Gastrocnemius medialis (tissue), 4 donors: ENCODE data around the gene ARHGAP15. TPM values are rescaled to one million over a fixed set of nuclear protein-coding genes. Genes with fewer than 3 reads are reported as not detected.

Source experiments
- ATAC-seq, 2 donors: fragments of 150-250 bp; one replicate each; pipeline ENCODE4 v1.9.1; 2016
- DNase-seq, 2 donors: peaks; one replicate each; pipeline ENCODE4 v3.0.0-alpha.2; 2019
- H3K27ac ChIP-seq, 4 donors: fragments of 200-600 bp; sonication (generic); 1 replicate in 1 of 4; 2 replicates in 3 of 4; pipeline ENCODE4 v1.5.1; 2016 to 2018; ENCODE audit warnings: mild to moderate bottlenecking in 2 of 4, moderate library complexity in 1 of 4
- H3K27me3 ChIP-seq, 3 donors: fragments of 200-600 bp; sonication (generic) in 2 of 3; 1 replicate in 1 of 3; 2 replicates in 2 of 3; pipeline versions ENCODE4 v1.5.1 to v1.6.0; 2016 to 2019; ENCODE audit warnings: mild to moderate bottlenecking in 1 of 3, moderate library complexity in 1 of 3
- H3K36me3 ChIP-seq, 2 donors: fragments of 200-600 bp; sonication (generic) in 1 of 2; one replicate each; pipeline ENCODE4 v1.5.1; 2017 to 2018
- H3K4me1 ChIP-seq, 2 donors: fragments of 200-600 bp; sonication (generic) in 1 of 2; one replicate each; pipeline ENCODE4 v1.5.1; 2016 to 2017; ENCODE audit warnings: mild to moderate bottlenecking in 2 of 2
- H3K4me3 ChIP-seq, 4 donors: fragments of 200-600 bp; sonication (generic) in 3 of 4; 1 replicate in 1 of 4; 2 replicates in 3 of 4; pipeline ENCODE4 v1.5.1; 2016 to 2019; ENCODE audit warnings: mild to moderate bottlenecking in 2 of 4
- H3K9me3 ChIP-seq, 3 donors: fragments of 200-600 bp; sonication (generic) in 2 of 3; 1 replicate in 1 of 3; 2 replicates in 2 of 3; pipeline ENCODE4 v1.5.1; 2016 to 2019
- POLR2A ChIP-seq, 2 donors: fragments of 450-650 bp; IDR thresholded peaks; one replicate each; pipeline ENCODE4 v1.6.1; 2017; ENCODE audit warnings: antibody characterized with exemption in 2 of 2, mild to moderate bottlenecking in 2 of 2, moderate library complexity in 2 of 2
- in situ Hi-C, 4 donors: fragments of 200-750 bp; cut with MboI; loops; one replicate each; pipeline versions ENCODE4 v1.15.0 to v1.8.0; 2017; ENCODE audit warnings: low sequenced_read_pairs in 4 of 4
- intact Hi-C: fragments of 100-400 bp; cut with DNase I; formaldehyde crosslinking; loops from one replicate; pipeline ENCODE4 v1.15.1; 2023; ENCODE audit warnings: low total_unique reads
- total RNA-seq, 4 donors: library from RNA; depleted of rRNA; stranded (reverse); fragments of >200 nt; gene quantifications; one replicate each; pipeline versions ENCODE4 v1.1.0 to v1.2.3, GENCODE V29; 2016
- TF ChIP-seq, protein P1 (sequence below), 5 experiments: fragments of 450-650 bp in 3 of 5; fragments of 200-600 bp in 2 of 5; sonication (generic) in 2 of 5; IDR thresholded peaks in 4 of 5; conservative IDR thresholded peaks in 1 of 5; 1 replicate in 4 of 5; 2 replicates in 1 of 5; pipeline ENCODE4 v1.5.1; 2016 to 2019; ENCODE audit warnings: antibody characterized with exemption in 5 of 5, mild to moderate bottlenecking in 3 of 5, moderate library complexity in 3 of 5

Gene ARHGAP15
- total RNA-seq, 4 donors from 2014 or later, result 1.2 to 3.2 (median 1.3) TPM; not detected in 1

DNA sequence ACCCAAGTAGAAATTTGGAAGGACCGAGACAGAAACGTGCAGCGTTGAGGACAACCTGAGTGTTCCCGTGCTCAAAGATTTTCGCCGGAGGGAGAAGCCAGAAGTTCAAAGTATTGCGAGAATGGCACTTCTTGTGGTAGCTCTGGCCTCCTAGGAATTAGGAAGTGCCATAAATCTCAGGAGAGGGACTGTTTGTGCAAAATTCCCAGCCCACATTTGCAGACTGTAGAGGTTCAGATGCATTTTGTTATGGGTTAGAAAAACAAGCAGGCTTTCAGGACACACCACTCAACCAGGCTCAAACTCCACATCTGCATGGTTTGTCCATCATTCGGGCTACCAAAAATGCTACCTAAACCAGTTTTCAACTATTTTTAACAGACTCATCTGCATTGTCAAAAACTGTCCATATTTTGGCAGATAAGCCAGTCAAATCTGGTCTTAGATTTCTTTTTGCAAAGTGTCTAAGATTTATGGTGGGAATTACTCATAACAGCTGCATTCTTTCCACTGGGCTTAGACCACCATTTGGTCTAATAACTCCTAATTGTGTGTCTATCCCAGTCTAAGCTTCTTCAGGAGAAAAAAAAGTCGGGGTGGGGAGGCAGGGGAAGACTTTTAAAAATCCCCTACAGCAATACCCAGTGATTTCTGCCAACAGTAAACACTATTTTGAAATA is 422.9 kb downstream of the ARHGAP15 start:
- ATAC-seq (no peak), DNase-seq (no peak)
- H3K36me3 ChIP-seq, result no peaks in the 10 kb centered on the region
- no peaks in the 10 kb centered on the region for H3K27me3 ChIP-seq
- H3K4me3 ChIP-seq, result no peak overlapping the region
- TF ChIP-seq, protein P1, sequence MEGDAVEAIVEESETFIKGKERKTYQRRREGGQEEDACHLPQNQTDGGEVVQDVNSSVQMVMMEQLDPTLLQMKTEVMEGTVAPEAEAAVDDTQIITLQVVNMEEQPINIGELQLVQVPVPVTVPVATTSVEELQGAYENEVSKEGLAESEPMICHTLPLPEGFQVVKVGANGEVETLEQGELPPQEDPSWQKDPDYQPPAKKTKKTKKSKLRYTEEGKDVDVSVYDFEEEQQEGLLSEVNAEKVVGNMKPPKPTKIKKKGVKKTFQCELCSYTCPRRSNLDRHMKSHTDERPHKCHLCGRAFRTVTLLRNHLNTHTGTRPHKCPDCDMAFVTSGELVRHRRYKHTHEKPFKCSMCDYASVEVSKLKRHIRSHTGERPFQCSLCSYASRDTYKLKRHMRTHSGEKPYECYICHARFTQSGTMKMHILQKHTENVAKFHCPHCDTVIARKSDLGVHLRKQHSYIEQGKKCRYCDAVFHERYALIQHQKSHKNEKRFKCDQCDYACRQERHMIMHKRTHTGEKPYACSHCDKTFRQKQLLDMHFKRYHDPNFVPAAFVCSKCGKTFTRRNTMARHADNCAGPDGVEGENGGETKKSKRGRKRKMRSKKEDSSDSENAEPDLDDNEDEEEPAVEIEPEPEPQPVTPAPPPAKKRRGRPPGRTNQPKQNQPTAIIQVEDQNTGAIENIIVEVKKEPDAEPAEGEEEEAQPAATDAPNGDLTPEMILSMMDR (IDR thresholded peaks at IDR 0.05 in 4 of 5, conservative IDR thresholded peaks at IDR 0.05 in 1 of 5), result no peak
- no peak for TF ChIP-seq POLR2A (IDR thresholded peaks at IDR 0.05)
- H3K27ac ChIP-seq, result no peak overlapping the region
- peaks cover 0 to 6% of the 10 kb centered on the region in 2 donors for H3K4me1 ChIP-seq
- intact Hi-C loops, result no loop called here
- in situ Hi-C loops, result no loop called here
- no peaks in the 10 kb centered on the region for H3K9me3 ChIP-seq

DNA sequence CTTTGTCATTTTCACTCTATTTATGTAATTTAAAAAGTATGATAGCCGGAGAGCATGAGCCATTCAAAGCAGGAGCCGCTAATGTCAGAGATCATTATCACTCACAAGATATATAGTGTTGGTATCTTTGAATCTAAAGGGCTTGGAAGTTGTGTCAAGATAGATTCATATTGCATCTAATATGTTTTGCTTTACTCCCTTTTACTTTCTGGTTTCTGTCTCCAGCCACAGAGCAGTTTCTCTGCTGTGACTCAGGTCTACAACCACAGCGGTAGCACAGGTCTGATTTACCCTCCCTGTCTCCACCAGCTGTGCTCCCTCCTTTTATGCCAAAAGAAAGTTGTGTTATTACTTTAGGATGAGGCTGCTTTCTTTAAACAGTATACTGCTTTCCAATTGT is 424.0 kb downstream of the ARHGAP15 start:
- TF ChIP-seq, protein P1 (IDR thresholded peaks at IDR 0.05 in 4 of 5, conservative IDR thresholded peaks at IDR 0.05 in 1 of 5), result no peak
- no peaks in the 10 kb centered on the region for H3K27me3 ChIP-seq
- DNase-seq (no peak), ATAC-seq (no peak)
- H3K9me3 ChIP-seq, result no peaks in the 10 kb centered on the region
- H3K4me3 ChIP-seq, result no peak overlapping the region
- in situ Hi-C loops (no loop called here), intact Hi-C loops (no loop called here)
- peaks cover 0 to 6% of the 10 kb centered on the region in 2 donors for H3K4me1 ChIP-seq
- H3K36me3 ChIP-seq, result no peaks in the 10 kb centered on the region
- H3K27ac ChIP-seq, result no peak overlapping the region

DNA sequence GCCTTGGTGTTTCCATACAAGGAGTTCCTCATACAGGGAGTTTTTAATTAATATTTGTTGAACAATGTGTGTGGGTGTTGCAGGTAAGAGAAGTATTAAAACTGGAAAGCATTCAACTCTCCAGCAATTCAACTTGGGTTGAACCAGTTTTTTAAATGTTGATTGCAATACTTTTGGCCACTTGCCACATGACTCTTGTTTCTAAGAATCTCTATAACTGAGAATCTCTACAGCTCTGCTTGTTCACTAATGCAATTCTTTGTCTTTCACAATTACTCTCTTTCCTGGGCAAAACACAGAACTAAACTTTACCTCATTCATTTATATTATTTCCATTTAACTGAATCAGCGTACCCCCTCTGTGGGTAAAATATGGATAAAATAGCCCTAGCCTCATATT is 429.4 kb downstream of the ARHGAP15 start:
- intact Hi-C loops, result no loop called here
- Histone ChIP-seq H3K27ac (no peak overlapping the region), H3K36me3 (no peaks in the 10 kb centered on the region), H3K9me3 (no peaks in the 10 kb centered on the region), H3K27me3 (no peaks in the 10 kb centered on the region), H3K4me3 (no peak overlapping the region), H3K4me1 (no peaks in the 10 kb centered on the region)
- in situ Hi-C loops, result no loop called here
- no peak for DNase-seq
- TF ChIP-seq POLR2A (IDR thresholded peaks at IDR 0.05), result no peak
- TF ChIP-seq, protein P1 (IDR thresholded peaks at IDR 0.05 in 4 of 5, conservative IDR thresholded peaks at IDR 0.05 in 1 of 5), result no peak
- ATAC-seq, result no peak

DNA sequence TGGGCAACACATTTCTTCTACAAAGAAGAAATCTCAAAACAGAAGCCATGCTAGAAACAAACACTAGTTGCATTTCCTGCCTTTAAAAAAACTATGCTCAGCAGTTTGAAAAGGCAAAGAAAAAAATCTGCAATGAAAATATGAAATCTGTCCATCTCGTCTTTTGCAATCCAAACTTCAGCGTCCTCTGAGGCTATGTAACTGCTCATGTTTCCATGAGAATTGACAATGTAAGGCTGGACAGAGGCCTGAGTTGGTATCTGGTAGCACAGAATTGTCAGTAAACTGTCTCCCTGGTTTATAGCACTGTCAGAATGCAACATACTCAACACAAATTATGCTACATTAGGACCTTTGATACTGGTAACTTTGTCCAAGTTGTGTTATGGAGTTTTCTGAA is 429.9 kb downstream of the ARHGAP15 start:
- H3K27ac ChIP-seq, result no peak overlapping the region
- H3K36me3 ChIP-seq, result no peaks in the 10 kb centered on the region
- intact Hi-C loops, result no loop called here
- no peak for ATAC-seq
- no peaks in the 10 kb centered on the region for H3K27me3 ChIP-seq
- no peak for DNase-seq
- no peaks in the 10 kb centered on the region for H3K4me1 ChIP-seq
- H3K4me3 ChIP-seq, result no peak overlapping the region
- TF ChIP-seq, protein P1 (IDR thresholded peaks at IDR 0.05 in 4 of 5, conservative IDR thresholded peaks at IDR 0.05 in 1 of 5), result no peak
- TF ChIP-seq POLR2A (IDR thresholded peaks at IDR 0.05), result no peak
- in situ Hi-C loops, result no loop called here
- H3K9me3 ChIP-seq, result no peaks in the 10 kb centered on the region

DNA sequence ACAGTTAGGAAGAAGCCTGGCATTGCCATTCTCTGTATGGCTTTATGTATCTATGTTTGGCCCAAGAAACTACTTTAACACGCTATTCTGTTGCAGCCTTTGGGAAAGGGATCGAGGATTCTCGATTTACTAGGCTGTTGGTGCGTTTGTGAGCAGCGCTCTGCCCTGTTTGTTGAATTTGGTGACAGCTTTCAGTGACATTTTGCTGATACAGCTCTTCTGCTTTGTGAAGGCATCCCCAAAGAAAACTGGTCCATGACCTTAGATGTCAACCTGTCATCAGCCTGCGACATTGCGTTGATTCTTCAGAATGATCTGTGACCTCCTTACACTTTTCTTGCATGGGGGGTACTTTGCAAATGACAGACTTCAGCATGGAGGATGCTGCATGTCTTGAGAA is 431.5 kb downstream of the ARHGAP15 start:
- ATAC-seq, result no peak
- no peak for TF ChIP-seq POLR2A (IDR thresholded peaks at IDR 0.05)
- TF ChIP-seq, protein P1 (IDR thresholded peaks at IDR 0.05 in 4 of 5, conservative IDR thresholded peaks at IDR 0.05 in 1 of 5), result no peak
- in situ Hi-C loops, result no loop called here
- H3K9me3 ChIP-seq, result no peaks in the 10 kb centered on the region
- no peak overlapping the region for H3K4me3 ChIP-seq
- intact Hi-C loops, result no loop called here
- no peaks in the 10 kb centered on the region for H3K36me3 ChIP-seq
- DNase-seq, result no peak
- no peak overlapping the region for H3K27ac ChIP-seq
- H3K4me1 ChIP-seq, result no peaks in the 10 kb centered on the region
- no peaks in the 10 kb centered on the region for H3K27me3 ChIP-seq
